CD8-positive, alpha-beta memory T cell (primary cell): ENCODE data around the gene MGLL. TPM values are rescaled to one million over a fixed set of nuclear protein-coding genes. Genes with fewer than 3 reads are reported as not detected.

Experiments used
- CTCF ChIA-PET: fragments of 350-600 bp; sonication (Branson Sonifier 250); formaldehyde crosslinking; loops from one replicate; lab custom pipeline; 2021; ENCODE audit warnings: antibody characterized with exemption; lab: Charles Lee
- POLR2A ChIA-PET: fragments of 350-600 bp; sonication (Branson Sonifier 250); formaldehyde crosslinking; loops from one replicate; lab custom pipeline; 2021; ENCODE audit warnings: antibody characterized with exemption; lab: Charles Lee
- DNase-seq, 5 donors: peaks; one replicate each; pipeline versions ENCODE4 v3.0.0 to v3.0.0-alpha.2; 2020 to 2022; ENCODE audit warnings: mixed read lengths in 1 of 5
- H3K27ac ChIP-seq: one replicate; pipeline ENCODE4 v1.7.0; 2013; ENCODE audit warnings: low read depth, mild to moderate bottlenecking, low read length, moderate library complexity
- H3K27me3 ChIP-seq: 2 replicates; pipeline ENCODE4 v1.7.0; 2013; ENCODE audit warnings: low read length, mild to moderate bottlenecking; ENCODE audit not compliant: insufficient read depth, poor library complexity, severe bottlenecking
- H3K36me3 ChIP-seq: 2 replicates; pipeline ENCODE4 v1.7.0; 2013; ENCODE audit warnings: mild to moderate bottlenecking, low read length, moderate library complexity; ENCODE audit not compliant: insufficient read depth
- H3K4me1 ChIP-seq: 2 replicates; pipeline ENCODE4 v1.7.0; 2013; ENCODE audit warnings: mild to moderate bottlenecking, low read length, moderate library complexity; ENCODE audit not compliant: insufficient read depth
- H3K4me3 ChIP-seq: 2 replicates; pipeline ENCODE4 v1.7.0; 2013; ENCODE audit warnings: mild to moderate bottlenecking, low read length
- H3K9me3 ChIP-seq: 2 replicates; pipeline ENCODE4 v1.7.0; 2013; ENCODE audit warnings: mild to moderate bottlenecking, low read length
- H3K27ac Mint-ChIP-seq, 8 donors: one replicate each; pipeline ENCODE4 v1.8.0; 2020 to 2021; ENCODE audit warnings: mixed read lengths in 8 of 8, mild to moderate bottlenecking in 6 of 8, inconsistent platforms in 3 of 8, moderate library complexity in 3 of 8
- H3K27me3 Mint-ChIP-seq, 2 donors: one replicate each; pipeline ENCODE4 v1.8.0; 2020 to 2021; ENCODE audit warnings: mixed read lengths in 2 of 2, mild to moderate bottlenecking in 1 of 2, moderate library complexity in 1 of 2
- H3K36me3 Mint-ChIP-seq, 3 donors: one replicate each; pipeline ENCODE4 v1.8.0; 2020 to 2021; ENCODE audit warnings: mixed read lengths in 3 of 3, inconsistent platforms in 1 of 3, mild to moderate bottlenecking in 1 of 3
- H3K4me1 Mint-ChIP-seq, 3 donors: one replicate each; pipeline ENCODE4 v1.8.0; 2020 to 2021; ENCODE audit warnings: mixed read lengths in 3 of 3, inconsistent platforms in 1 of 3, mild to moderate bottlenecking in 1 of 3
- H3K4me3 Mint-ChIP-seq, 7 donors: one replicate each; pipeline ENCODE4 v1.8.0; 2020 to 2021; ENCODE audit warnings: mixed read lengths in 7 of 7, mild to moderate bottlenecking in 6 of 7, moderate library complexity in 4 of 7, inconsistent platforms in 2 of 7
- H3K9me3 Mint-ChIP-seq, 5 donors: one replicate each; pipeline ENCODE4 v1.8.0; 2020 to 2022; ENCODE audit warnings: mixed read lengths in 5 of 5, mild to moderate bottlenecking in 3 of 5, moderate library complexity in 2 of 5, inconsistent platforms in 1 of 5
- polyA plus RNA-seq: library from polyadenylated mRNA; unstranded; fragments of 300-500 nt; fragmentation: Illumina TruSeq; gene quantifications from one replicate; pipeline ENCODE4 v1.2.3, GENCODE V29; 2021
- total RNA-seq, 2 experiments: library from RNA; stranded (reverse); gene quantifications; one replicate each; pipeline ENCODE4 v1.2.3, GENCODE V29; 2021

Gene MGLL
- total and polyA plus RNA-seq, 3 experiments from 2014 or later = 3.0 to 5.9 (median 5.3) TPM

GRCh38 chr3:127702151-127702578, 120.2 kb downstream of the MGLL start:
- no peaks in the 10 kb centered on the region for H3K36me3 Mint-ChIP-seq
- H3K27ac Mint-ChIP-seq = no peak overlapping the region
- peaks cover 10 to 14% of the 10 kb centered on the region in 2 donors for H3K27me3 Mint-ChIP-seq
- CTCF ChIA-PET = no interaction called here
- H3K4me3 Mint-ChIP-seq = no peak overlapping the region
- Histone ChIP-seq H3K36me3 (no peaks in the 10 kb centered on the region), H3K27me3 (no peaks in the 10 kb centered on the region), H3K9me3 (no peaks in the 10 kb centered on the region), H3K4me3 (no peak overlapping the region), H3K4me1 (no peaks in the 10 kb centered on the region), H3K27ac (no peak overlapping the region)
- peaks cover 0 to 3% (median 2%) of the 10 kb centered on the region in 5 donors for H3K9me3 Mint-ChIP-seq
- H3K4me1 Mint-ChIP-seq = peaks cover 4 to 8% (median 6%) of the 10 kb centered on the region in 3 donors
- POLR2A ChIA-PET = no interaction called here
- no peak for DNase-seq

- ChIA-PET POLR2A (no interaction called here), CTCF (interaction anchor here (1.3 kb wide), 1 partner anchor 48 kb away, joined by 3 read pairs; no protein-coding TSS in a partner anchor)
- H3K27ac Mint-ChIP-seq = no peak overlapping the region
- H3K4me3 Mint-ChIP-seq = peak overlapping the region in 1 of 7 donors; percentile 15
- H3K36me3 ChIP-seq = no peaks in the 10 kb centered on the region
- no peaks in the 10 kb centered on the region for H3K4me1 ChIP-seq
- H3K36me3 Mint-ChIP-seq = no peaks in the 10 kb centered on the region
- no peak for DNase-seq
- H3K4me3 ChIP-seq = no peak overlapping the region
- no peaks in the 10 kb centered on the region for H3K9me3 ChIP-seq
- H3K27me3 Mint-ChIP-seq = peaks cover 10 to 14% of the 10 kb centered on the region in 2 donors
- H3K9me3 Mint-ChIP-seq = peaks cover 0 to 3% (median 2%) of the 10 kb centered on the region in 5 donors
- no peak overlapping the region for H3K27ac ChIP-seq
- no peaks in the 10 kb centered on the region for H3K27me3 ChIP-seq
- peaks cover 4 to 8% (median 6%) of the 10 kb centered on the region in 3 donors for H3K4me1 Mint-ChIP-seq
Measured at GRCh38 chr3:127701280-127701911, 120.9 kb downstream of the MGLL start.

DNA sequence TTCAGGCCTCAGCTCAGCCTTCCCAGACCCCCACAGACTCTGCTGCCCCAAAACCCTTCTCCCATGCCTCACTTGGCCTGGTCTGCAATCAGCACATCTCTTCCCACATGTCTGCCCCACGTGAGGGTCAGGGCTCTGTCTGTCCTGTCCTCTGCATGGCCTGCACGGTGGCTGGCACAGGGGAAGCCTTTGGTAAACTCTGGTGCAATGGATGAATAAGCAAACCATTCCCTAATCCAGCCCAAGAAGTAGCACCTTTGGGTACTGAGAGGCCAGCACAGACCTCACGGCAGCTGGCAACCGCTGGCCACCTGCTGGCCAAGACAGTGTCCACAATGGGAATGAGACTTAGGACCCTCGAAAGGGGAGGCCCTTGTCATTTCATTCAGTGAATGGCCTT, 121.9 kb downstream of the MGLL start:
- Histone ChIP-seq H3K4me1 (no peaks in the 10 kb centered on the region), H3K27me3 (no peaks in the 10 kb centered on the region), H3K9me3 (no peaks in the 10 kb centered on the region), H3K4me3 (no peak overlapping the region), H3K27ac (no peak overlapping the region), H3K36me3 (no peaks in the 10 kb centered on the region)
- ChIA-PET POLR2A (no interaction called here), CTCF (interaction anchor here (1.3 kb wide), 1 partner anchor 47 kb away, joined by 3 read pairs; no protein-coding TSS in a partner anchor)
- Mint-ChIP-seq H3K27me3 (peaks cover 10 to 14% of the 10 kb centered on the region in 2 donors), H3K27ac (no peak overlapping the region), H3K36me3 (no peaks in the 10 kb centered on the region), H3K4me3 (no peak overlapping the region), H3K4me1 (peaks cover 4 to 8% (median 6%) of the 10 kb centered on the region in 3 donors), H3K9me3 (peaks cover 0 to 3% (median 2%) of the 10 kb centered on the region in 5 donors)
- DNase-seq = no peak

DNA sequence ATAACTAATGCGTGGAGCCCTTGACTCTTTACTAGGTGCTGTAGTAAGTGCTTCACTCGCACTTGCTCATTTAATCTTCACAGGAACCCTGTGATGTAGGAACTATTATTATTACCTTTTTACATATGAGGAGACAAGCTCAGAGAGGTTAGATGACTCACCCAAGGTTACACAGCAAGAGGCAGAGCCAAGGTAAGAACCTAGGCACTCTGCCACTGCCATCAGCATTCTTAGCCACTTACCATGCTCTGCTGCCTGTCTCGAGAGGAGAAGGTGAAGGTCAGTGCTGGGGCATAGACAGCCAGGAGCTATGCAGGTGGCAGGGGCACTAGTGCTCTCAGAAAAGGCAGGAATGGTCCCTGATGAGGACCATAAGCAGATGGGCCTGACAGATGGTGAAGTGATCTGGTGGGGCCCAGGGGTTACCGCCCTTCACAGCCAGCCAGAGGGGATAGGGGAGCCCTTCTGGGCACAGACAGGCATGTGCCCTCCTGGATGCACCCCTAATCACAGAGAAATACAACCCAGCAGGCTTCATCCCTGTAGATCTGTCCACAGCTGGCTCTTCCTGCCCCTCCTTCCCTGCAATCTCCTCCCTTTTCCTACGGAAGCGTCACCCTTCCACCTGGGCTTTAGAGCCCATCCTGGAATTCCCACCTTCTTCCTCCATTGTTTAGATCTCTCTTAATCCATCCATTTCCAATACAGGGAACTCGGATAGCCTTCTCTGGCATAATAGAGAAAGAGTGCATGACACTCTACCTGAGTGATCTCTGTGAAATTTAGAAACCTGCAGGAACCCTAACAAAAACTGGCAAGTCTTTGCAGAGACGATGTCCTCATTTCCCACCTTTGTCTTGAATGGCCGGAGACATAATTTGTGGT, 122.7 kb downstream of the MGLL start:
- Histone ChIP-seq H3K4me3 (no peak overlapping the region), H3K27ac (no peak overlapping the region), H3K36me3 (no peaks in the 10 kb centered on the region), H3K27me3 (no peaks in the 10 kb centered on the region), H3K9me3 (no peaks in the 10 kb centered on the region), H3K4me1 (no peaks in the 10 kb centered on the region)
- ChIA-PET POLR2A (no interaction called here), CTCF (interaction anchor here (1.8 kb wide), 1 partner anchor 125 kb away, joined by 7 read pairs; no protein-coding TSS in a partner anchor)
- Mint-ChIP-seq H3K27me3 (peaks cover 8 to 14% of the 10 kb centered on the region in 2 donors), H3K36me3 (no peaks in the 10 kb centered on the region), H3K27ac (no peak overlapping the region), H3K4me3 (no peak overlapping the region), H3K4me1 (peaks cover 4 to 8% (median 6%) of the 10 kb centered on the region in 3 donors), H3K9me3 (peaks cover 0 to 2% (median 0%) of the 10 kb centered on the region in 5 donors)
- DNase-seq = no peak

DNA sequence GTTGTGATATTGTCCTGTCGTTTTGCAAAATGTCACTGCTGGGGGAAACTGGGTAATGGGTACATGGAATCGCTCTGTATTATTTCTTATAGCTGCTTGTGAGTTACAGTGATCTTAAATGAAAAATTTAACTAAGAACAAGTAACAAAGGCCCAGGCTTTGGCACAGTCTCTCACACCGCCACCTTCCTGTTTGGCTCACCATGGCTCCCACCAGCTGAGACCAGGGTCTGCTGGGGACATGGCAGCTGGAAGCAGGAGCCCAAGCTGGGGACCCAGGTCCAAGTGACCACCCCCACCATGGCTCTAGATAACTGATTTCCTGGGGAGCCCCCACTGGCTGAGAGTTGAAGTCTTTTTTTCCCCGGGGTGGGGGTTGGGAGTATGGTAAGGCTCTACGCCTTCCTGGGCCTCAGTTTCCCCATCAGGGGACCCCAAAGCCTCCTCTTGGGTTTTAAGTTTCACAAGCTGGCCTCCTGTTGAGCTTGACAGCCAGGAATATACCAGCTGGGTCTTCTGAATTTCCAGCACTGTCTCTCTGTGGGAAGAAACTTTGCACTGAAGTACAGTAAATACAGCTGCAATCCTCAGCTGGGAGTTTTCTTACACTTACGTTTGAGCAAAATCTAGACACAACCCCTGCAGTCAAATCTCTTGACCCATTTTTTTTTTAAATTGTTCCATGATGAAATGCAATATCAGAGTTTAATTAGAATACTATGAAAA, 123.5 kb downstream of the MGLL start:
- no peak for DNase-seq
- H3K4me1 ChIP-seq = no peaks in the 10 kb centered on the region
- no peak overlapping the region for H3K4me3 Mint-ChIP-seq
- no peaks in the 10 kb centered on the region for H3K36me3 ChIP-seq
- H3K9me3 Mint-ChIP-seq = peaks cover 0 to 2% (median 0%) of the 10 kb centered on the region in 5 donors
- H3K4me1 Mint-ChIP-seq = peaks cover 4 to 8% (median 6%) of the 10 kb centered on the region in 3 donors
- no peaks in the 10 kb centered on the region for H3K36me3 Mint-ChIP-seq
- H3K27me3 ChIP-seq = no peaks in the 10 kb centered on the region
- no peak overlapping the region for H3K27ac ChIP-seq
- no peaks in the 10 kb centered on the region for H3K9me3 ChIP-seq
- no peak overlapping the region for H3K27ac Mint-ChIP-seq
- no peak overlapping the region for H3K4me3 ChIP-seq
- peaks cover 7 to 14% of the 10 kb centered on the region in 2 donors for H3K27me3 Mint-ChIP-seq
- ChIA-PET POLR2A (no interaction called here), CTCF (interaction anchor here (1.8 kb wide), 1 partner anchor 124 kb away, joined by 7 read pairs; no protein-coding TSS in a partner anchor)

DNA sequence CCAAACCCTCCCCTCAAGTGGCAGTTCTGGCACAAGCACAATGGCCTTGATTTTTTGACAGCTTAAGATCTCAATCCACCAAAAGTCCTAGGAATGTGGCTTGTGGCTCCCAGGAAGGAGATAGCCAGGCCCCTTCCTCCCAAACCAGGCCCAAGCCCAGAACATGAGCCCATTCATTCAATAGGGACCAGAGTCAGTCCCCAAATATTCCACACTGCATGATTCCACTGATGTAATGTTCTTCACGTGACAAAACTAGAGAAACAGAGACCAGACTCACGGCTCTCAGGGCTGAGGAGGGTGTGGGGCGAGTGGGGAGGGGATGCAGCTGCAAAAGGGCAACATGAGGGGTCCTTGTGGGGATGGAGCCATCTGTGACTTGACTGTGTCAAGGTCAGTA, 124.0 kb downstream of the MGLL start:
- Mint-ChIP-seq H3K27me3 (peaks cover 3 to 8% of the 10 kb centered on the region in 2 donors), H3K4me3 (no peak overlapping the region), H3K36me3 (no peaks in the 10 kb centered on the region), H3K9me3 (peaks cover 0 to 2% (median 0%) of the 10 kb centered on the region in 5 donors), H3K4me1 (peaks cover 4 to 8% (median 6%) of the 10 kb centered on the region in 3 donors), H3K27ac (no peak overlapping the region)
- H3K27me3 ChIP-seq = no peaks in the 10 kb centered on the region
- no peak overlapping the region for H3K4me3 ChIP-seq
- ChIA-PET POLR2A (no interaction called here), CTCF (interaction anchor here (1.8 kb wide), 1 partner anchor 123 kb away, joined by 7 read pairs; no protein-coding TSS in a partner anchor)
- peak in 1 of 5 donors; percentile 17 for DNase-seq
- no peaks in the 10 kb centered on the region for H3K36me3 ChIP-seq
- H3K4me1 ChIP-seq = no peaks in the 10 kb centered on the region
- H3K27ac ChIP-seq = no peak overlapping the region
- H3K9me3 ChIP-seq = no peaks in the 10 kb centered on the region

- POLR2A ChIA-PET = interaction anchor here (1.2 kb wide), 1 partner anchor 122 kb away, joined by 3 read pairs; no protein-coding TSS in a partner anchor
- Mint-ChIP-seq H3K36me3 (no peaks in the 10 kb centered on the region), H3K27ac (peak overlapping the region in 1 of 8 donors; percentile 45), H3K27me3 (peaks cover 3 to 5% of the 10 kb centered on the region in 2 donors), H3K4me3 (peak overlapping the region in 1 of 7 donors; percentile 19), H3K4me1 (peaks cover 4 to 8% (median 6%) of the 10 kb centered on the region in 3 donors), H3K9me3 (no peaks in the 10 kb centered on the region)
- H3K27ac ChIP-seq = no peak overlapping the region
- H3K36me3 ChIP-seq = no peaks in the 10 kb centered on the region
- no peaks in the 10 kb centered on the region for H3K9me3 ChIP-seq
- DNase-seq = peak; percentile 21 to 63 (median 34)
- no peaks in the 10 kb centered on the region for H3K27me3 ChIP-seq
- no peaks in the 10 kb centered on the region for H3K4me1 ChIP-seq
- H3K4me3 ChIP-seq = no peak overlapping the region
- CTCF ChIA-PET = interaction anchor here (1.6 to 3.0 kb wide), 3 partner anchors 45 to 123 kb away, joined by 3 to 20 read pairs (median 7); no protein-coding TSS in a partner anchor
Measured at GRCh38 chr3:127697551-127698240, 124.6 kb downstream of the MGLL start.
